ENCODE data around the gene XRN2. TPM values are rescaled to one million over a fixed set of nuclear protein-coding genes. Genes with fewer than 3 reads are reported as not detected.

Gene XRN2
- total RNA-seq, 1 donor from 2014 or later = 62.1 TPM

GRCh38 chr20:21286775-21287174, 16.4 kb upstream of the XRN2 start:
- intact Hi-C loops (cut with DNase I) = no loop called here
- TF ChIP-seq, protein P1, sequence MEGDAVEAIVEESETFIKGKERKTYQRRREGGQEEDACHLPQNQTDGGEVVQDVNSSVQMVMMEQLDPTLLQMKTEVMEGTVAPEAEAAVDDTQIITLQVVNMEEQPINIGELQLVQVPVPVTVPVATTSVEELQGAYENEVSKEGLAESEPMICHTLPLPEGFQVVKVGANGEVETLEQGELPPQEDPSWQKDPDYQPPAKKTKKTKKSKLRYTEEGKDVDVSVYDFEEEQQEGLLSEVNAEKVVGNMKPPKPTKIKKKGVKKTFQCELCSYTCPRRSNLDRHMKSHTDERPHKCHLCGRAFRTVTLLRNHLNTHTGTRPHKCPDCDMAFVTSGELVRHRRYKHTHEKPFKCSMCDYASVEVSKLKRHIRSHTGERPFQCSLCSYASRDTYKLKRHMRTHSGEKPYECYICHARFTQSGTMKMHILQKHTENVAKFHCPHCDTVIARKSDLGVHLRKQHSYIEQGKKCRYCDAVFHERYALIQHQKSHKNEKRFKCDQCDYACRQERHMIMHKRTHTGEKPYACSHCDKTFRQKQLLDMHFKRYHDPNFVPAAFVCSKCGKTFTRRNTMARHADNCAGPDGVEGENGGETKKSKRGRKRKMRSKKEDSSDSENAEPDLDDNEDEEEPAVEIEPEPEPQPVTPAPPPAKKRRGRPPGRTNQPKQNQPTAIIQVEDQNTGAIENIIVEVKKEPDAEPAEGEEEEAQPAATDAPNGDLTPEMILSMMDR (IDR thresholded peaks at IDR 0.05) = no peak
- Histone ChIP-seq H3K4me3 (no peak overlapping the region), H3K27ac (no peak overlapping the region), H3K36me3 (no peaks in the 10 kb centered on the region), H3K9me3 (no peaks in the 10 kb centered on the region), H3K27me3 (ENCODE audit: low read depth) (no peaks in the 10 kb centered on the region), H3K4me1 (no peaks in the 10 kb centered on the region)
- DNase-seq (no peak), ATAC-seq (no peak)

DNA sequence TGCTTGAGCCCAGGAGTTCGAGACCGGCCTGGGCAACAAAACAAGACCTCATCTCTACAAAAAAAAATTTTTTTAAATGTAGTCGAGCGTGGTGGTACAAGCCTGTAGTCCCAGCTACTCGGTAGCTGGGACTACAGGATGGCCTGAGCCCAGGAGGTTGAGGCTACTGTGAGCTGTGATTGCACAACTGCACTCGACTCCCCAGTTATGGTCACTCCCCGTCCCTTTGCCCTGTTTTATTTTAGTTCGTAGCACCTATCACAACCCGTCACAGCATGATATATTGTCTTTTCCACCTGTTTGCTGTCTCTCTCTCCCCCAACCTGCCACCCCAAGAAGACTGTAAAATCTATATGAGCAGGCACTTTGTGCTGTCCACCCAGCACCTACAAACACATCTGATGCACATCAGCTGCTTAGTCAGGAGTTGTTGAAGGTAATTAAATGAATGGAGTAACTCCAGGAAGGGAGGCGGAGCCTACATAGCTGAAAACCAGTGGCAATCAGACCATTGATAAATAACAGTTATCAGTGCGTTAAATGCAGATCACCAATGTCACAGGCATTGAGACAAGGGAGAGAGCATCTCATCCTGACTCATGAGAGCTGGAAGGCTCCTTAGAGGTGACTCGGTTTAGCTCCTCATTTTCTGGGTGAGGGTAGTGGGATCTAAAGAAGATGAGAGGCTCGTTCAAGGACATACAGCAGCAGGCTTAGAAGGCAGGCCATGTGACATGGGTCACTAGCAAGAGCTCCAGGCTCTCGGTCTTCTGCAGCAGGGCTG, 14.4 kb upstream of the XRN2 start:
- Histone ChIP-seq H3K4me3 (no peak overlapping the region), H3K36me3 (no peaks in the 10 kb centered on the region), H3K4me1 (no peaks in the 10 kb centered on the region), H3K9me3 (no peaks in the 10 kb centered on the region), H3K27me3 (ENCODE audit: low read depth) (no peaks in the 10 kb centered on the region), H3K27ac (no peak overlapping the region)
- DNase-seq (no peak), ATAC-seq (no peak)
- TF ChIP-seq, protein P1 (IDR thresholded peaks at IDR 0.05) = no peak
- intact Hi-C loops (cut with DNase I) = no loop called here

- no peak for ATAC-seq
- TF ChIP-seq, protein P1 (IDR thresholded peaks at IDR 0.05) = no peak
- no peaks in the 10 kb centered on the region for H3K36me3 ChIP-seq
- no peak overlapping the region for H3K27ac ChIP-seq
- H3K4me1 ChIP-seq = no peaks in the 10 kb centered on the region
- H3K27me3 ChIP-seq (ENCODE audit: low read depth) = no peaks in the 10 kb centered on the region
- no peaks in the 10 kb centered on the region for H3K9me3 ChIP-seq
- intact Hi-C loops (cut with DNase I) = no loop called here
- H3K4me3 ChIP-seq = no peak overlapping the region
- no peak for DNase-seq
These were observed 13.5 kb upstream of the XRN2 start for GRCh38 chr20:21289651-21290050.

GRCh38 chr20:21291026-21291425, 12.1 kb upstream of the XRN2 start:
- Histone ChIP-seq H3K9me3 (no peaks in the 10 kb centered on the region), H3K27ac (no peak overlapping the region), H3K36me3 (no peaks in the 10 kb centered on the region), H3K27me3 (ENCODE audit: low read depth) (peaks cover 4% of the 10 kb centered on the region), H3K4me1 (no peaks in the 10 kb centered on the region), H3K4me3 (no peak overlapping the region)
- ATAC-seq (no peak), DNase-seq (no peak)
- intact Hi-C loops (cut with DNase I) = no loop called here
- TF ChIP-seq, protein P1 (IDR thresholded peaks at IDR 0.05) = no peak

GRCh38 chr20:21294755-21295154, 8.4 kb upstream of the XRN2 start:
- Histone ChIP-seq H3K27me3 (ENCODE audit: low read depth) (peaks cover 4% of the 10 kb centered on the region), H3K4me1 (no peaks in the 10 kb centered on the region), H3K36me3 (no peaks in the 10 kb centered on the region), H3K27ac (no peak overlapping the region), H3K4me3 (no peak overlapping the region), H3K9me3 (no peaks in the 10 kb centered on the region)
- ATAC-seq (no peak), DNase-seq (no peak)
- TF ChIP-seq, protein P1 (IDR thresholded peaks at IDR 0.05) = no peak
- intact Hi-C loops (cut with DNase I) = no loop called here
